KMS-11 (cell line): ENCODE measurements around the gene LPP.

Experiments used
- H2AFZ ChIP-seq: fragments of 200-600 bp; sonication (generic); 2 replicates; pipeline ENCODE4 v1.6.1; 2016; ENCODE audit warnings: antibody characterized with exemption, mixed run types, low read depth
- H3K27ac ChIP-seq: fragments of 200-600 bp; sonication (generic); 2 replicates; pipeline ENCODE4 v1.6.1; 2016; ENCODE audit warnings: mild to moderate bottlenecking, mixed run types
- H3K27me3 ChIP-seq: fragments of 200-600 bp; sonication (generic); 2 replicates; pipeline ENCODE4 v1.6.1; 2017; ENCODE audit warnings: mild to moderate bottlenecking, low read depth, mixed run types, moderate library complexity; ENCODE audit not compliant: insufficient read depth
- H3K36me3 ChIP-seq: fragments of 200-600 bp; sonication (generic); 2 replicates; pipeline ENCODE4 v1.6.1; 2017; ENCODE audit warnings: mild to moderate bottlenecking, mixed run types; ENCODE audit not compliant: insufficient read depth
- H3K4me1 ChIP-seq: fragments of 200-600 bp; sonication (generic); 2 replicates; pipeline ENCODE4 v1.6.1; 2016; ENCODE audit warnings: mild to moderate bottlenecking, low read depth, mixed run types; ENCODE audit not compliant: poor library complexity, severe bottlenecking
- H3K4me2 ChIP-seq: fragments of 200-600 bp; sonication (generic); 2 replicates; pipeline ENCODE4 v1.7.0; 2016; ENCODE audit warnings: mild to moderate bottlenecking, mixed run types
- H3K4me3 ChIP-seq: fragments of 200-600 bp; sonication (generic); IDR thresholded peaks from 2 replicates; pipeline ENCODE4 v1.6.1; 2017; ENCODE audit warnings: low read depth, low read length, mixed read lengths; ENCODE audit not compliant: insufficient read depth
- H3K79me2 ChIP-seq: fragments of 200-600 bp; sonication (generic); 2 replicates; pipeline ENCODE4 v1.6.1; 2016; ENCODE audit warnings: low read depth, mixed run types; ENCODE audit not compliant: insufficient read depth
- H3K9ac ChIP-seq: fragments of 200-600 bp; sonication (generic); 2 replicates; pipeline ENCODE4 v1.6.1; 2016; ENCODE audit warnings: mild to moderate bottlenecking, mixed run types
- H4K20me1 ChIP-seq: fragments of 200-600 bp; sonication (generic); 2 replicates; pipeline ENCODE4 v1.6.1; 2016; ENCODE audit warnings: mild to moderate bottlenecking, mixed run types; ENCODE audit not compliant: insufficient read depth
- TF ChIP-seq, protein P1 (sequence below): fragments of 200-600 bp; sonication (generic); conservative IDR thresholded peaks from 2 replicates; pipeline ENCODE4 v1.6.1; 2017; ENCODE audit warnings: low read depth, mild to moderate bottlenecking, antibody characterized with exemption, low read length, moderate library complexity, mixed read lengths

Gene LPP

DNA sequence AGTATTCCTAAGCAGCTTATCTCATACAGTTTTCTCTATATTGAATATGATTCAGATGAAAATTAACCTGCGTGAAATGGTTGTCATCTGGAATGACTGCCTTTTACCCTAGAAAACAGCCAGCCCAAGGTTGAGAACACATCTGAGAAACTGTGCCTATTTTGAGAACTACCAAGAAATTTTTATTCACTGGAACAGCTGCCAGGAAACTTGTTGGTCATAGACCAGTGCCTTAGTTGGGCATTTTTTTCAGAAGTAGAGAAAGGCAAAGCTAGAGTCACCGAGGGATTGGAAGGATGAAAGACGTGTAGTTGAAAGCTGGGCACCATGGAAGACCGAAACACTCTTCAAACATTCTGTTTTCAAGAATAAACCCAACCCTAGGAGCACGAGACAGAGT lies 277.1 kb downstream of the LPP start:
- Histone ChIP-seq H3K36me3 (no peaks in the 10 kb centered on the region), H3K27ac (no peak overlapping the region), H4K20me1 (no peaks in the 10 kb centered on the region), H2AFZ (no peak overlapping the region), H3K4me1 (no peaks in the 10 kb centered on the region), H3K4me3 (no peak overlapping the region), H3K79me2 (no peaks in the 10 kb centered on the region), H3K9ac (no peak overlapping the region), H3K27me3 (no peaks in the 10 kb centered on the region), H3K4me2 (no peak overlapping the region)
- TF ChIP-seq, protein P1, sequence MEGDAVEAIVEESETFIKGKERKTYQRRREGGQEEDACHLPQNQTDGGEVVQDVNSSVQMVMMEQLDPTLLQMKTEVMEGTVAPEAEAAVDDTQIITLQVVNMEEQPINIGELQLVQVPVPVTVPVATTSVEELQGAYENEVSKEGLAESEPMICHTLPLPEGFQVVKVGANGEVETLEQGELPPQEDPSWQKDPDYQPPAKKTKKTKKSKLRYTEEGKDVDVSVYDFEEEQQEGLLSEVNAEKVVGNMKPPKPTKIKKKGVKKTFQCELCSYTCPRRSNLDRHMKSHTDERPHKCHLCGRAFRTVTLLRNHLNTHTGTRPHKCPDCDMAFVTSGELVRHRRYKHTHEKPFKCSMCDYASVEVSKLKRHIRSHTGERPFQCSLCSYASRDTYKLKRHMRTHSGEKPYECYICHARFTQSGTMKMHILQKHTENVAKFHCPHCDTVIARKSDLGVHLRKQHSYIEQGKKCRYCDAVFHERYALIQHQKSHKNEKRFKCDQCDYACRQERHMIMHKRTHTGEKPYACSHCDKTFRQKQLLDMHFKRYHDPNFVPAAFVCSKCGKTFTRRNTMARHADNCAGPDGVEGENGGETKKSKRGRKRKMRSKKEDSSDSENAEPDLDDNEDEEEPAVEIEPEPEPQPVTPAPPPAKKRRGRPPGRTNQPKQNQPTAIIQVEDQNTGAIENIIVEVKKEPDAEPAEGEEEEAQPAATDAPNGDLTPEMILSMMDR, result no peak

DNA sequence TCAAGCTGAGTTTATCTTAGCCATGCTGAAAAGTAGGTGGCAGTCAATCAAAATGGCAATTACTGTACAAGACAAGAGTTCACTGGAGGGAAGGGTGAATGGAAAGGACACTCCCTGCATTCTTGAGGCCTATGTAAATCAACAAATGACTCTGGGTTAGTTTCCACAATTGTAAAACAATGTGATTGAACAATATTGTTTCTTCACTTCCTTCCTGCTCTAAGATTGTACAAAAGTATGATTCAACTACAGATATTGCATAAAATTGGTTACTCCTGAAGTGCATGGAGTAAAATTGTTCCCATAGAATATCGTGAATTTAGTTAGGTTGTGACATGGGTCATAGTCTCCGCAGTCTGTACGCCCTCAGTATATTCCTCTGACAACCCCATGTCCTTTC lies 277.6 kb downstream of the LPP start:
- no peaks in the 10 kb centered on the region for H3K36me3 ChIP-seq
- no peaks in the 10 kb centered on the region for H3K27me3 ChIP-seq
- H3K79me2 ChIP-seq, result no peaks in the 10 kb centered on the region
- H3K4me3 ChIP-seq, result no peak overlapping the region
- H3K4me1 ChIP-seq, result no peaks in the 10 kb centered on the region
- no peak overlapping the region for H2AFZ ChIP-seq
- H4K20me1 ChIP-seq, result no peaks in the 10 kb centered on the region
- TF ChIP-seq, protein P1, result no peak
- no peak overlapping the region for H3K27ac ChIP-seq
- no peak overlapping the region for H3K9ac ChIP-seq
- H3K4me2 ChIP-seq, result no peak overlapping the region

DNA sequence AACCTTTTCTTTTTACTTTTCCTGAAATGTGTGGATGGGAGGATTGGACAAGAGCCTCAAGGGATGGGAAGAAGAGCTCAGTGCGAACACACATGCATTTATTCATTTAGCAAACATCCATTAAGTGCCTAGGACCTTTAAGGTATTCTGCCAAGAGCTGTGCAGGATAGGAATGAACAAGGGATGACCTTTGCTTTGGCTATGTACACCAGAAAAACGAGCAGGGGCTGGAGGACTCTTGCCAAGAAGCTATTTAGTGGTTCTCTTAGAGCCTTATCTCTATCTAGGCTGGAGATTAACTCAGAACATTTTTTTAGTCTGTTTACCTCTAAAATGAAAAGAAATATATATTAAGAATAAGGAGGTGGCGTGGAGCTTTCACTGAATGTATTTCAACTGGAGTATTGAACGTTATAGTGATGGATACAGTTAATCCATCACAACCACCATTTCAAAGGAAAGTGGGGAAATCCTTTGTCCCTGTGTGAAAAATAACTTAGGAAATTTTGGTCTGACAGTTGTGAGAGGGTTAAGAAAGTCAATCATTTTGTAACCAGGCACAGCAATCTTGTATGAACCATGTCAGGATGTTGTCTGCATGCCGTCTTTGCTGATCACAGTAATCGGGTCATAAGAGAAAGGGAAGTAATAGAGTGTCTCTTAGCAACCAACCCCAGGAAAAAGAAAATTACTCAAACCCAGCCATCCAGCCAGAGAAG lies 279.0 kb downstream of the LPP start:
- Histone ChIP-seq H2AFZ (no peak overlapping the region), H3K79me2 (no peaks in the 10 kb centered on the region), H3K4me1 (no peaks in the 10 kb centered on the region), H3K27me3 (no peaks in the 10 kb centered on the region), H3K4me2 (no peak overlapping the region), H3K9ac (no peak overlapping the region), H3K36me3 (no peaks in the 10 kb centered on the region), H4K20me1 (no peaks in the 10 kb centered on the region), H3K4me3 (no peak overlapping the region), H3K27ac (no peak overlapping the region)
- TF ChIP-seq, protein P1, result no peak

DNA sequence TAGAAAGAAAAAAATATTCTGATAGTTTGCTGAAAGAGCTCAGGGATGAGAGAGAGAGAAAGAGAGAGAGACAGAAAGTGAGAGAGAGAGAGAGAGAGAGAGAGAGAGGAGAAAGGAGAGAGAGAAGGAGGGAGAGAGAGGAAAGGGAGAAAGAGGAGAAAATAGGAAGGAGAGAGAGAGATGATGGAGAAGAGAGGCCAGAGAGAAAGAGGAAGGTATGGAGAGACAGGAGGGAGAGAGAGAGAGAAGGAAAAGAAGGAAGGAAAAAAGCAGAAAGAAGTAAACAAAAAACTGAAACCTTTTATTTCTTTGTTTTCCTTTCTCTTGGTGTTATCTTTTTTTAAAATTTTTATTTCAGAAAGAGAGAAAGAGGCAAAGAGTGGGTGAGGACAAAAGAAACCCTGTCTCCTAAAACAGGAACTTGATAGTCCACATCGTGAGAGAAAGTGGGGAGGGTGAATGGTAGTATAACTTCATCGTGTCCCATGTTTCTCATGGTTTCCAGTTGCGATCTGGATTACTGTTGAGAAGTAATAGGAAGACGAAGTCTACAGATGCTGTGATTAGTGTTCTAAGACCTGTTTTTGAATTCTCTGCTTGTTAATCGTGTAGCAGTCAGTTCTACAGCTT lies 279.7 kb downstream of the LPP start:
- H3K27ac ChIP-seq, result no peak overlapping the region

More for the DNA sequence above, 279.7 kb downstream of the LPP start:
- TF ChIP-seq, protein P1, result no peak
- Histone ChIP-seq H2AFZ (no peak overlapping the region), H3K79me2 (no peaks in the 10 kb centered on the region), H3K36me3 (no peaks in the 10 kb centered on the region), H3K4me2 (no peak overlapping the region), H3K4me1 (no peaks in the 10 kb centered on the region), H3K9ac (no peak overlapping the region), H3K27me3 (no peaks in the 10 kb centered on the region), H4K20me1 (no peaks in the 10 kb centered on the region), H3K4me3 (no peak overlapping the region)
